Gastrocnemius medialis (tissue), 4 donors: ENCODE results near the gene AGAP1.

Experiments used
- CTCF ChIP-seq, 5 experiments: fragments of 450-650 bp in 3 of 5; fragments of 200-600 bp in 2 of 5; sonication (generic) in 2 of 5; IDR thresholded peaks in 4 of 5; conservative IDR thresholded peaks in 1 of 5; 1 replicate in 4 of 5; 2 replicates in 1 of 5; pipeline ENCODE4 v1.5.1; 2016 to 2019; ENCODE audit warnings: antibody characterized with exemption in 5 of 5, mild to moderate bottlenecking in 3 of 5, moderate library complexity in 3 of 5
- POLR2A ChIP-seq, 2 donors: fragments of 450-650 bp; IDR thresholded peaks; one replicate each; pipeline ENCODE4 v1.6.1; 2017; ENCODE audit warnings: antibody characterized with exemption in 2 of 2, mild to moderate bottlenecking in 2 of 2, moderate library complexity in 2 of 2

GRCh38 chr2:236170590-236171165 lies 676.8 kb downstream of the AGAP1 start:
- TF ChIP-seq CTCF (IDR thresholded peaks at IDR 0.05 in 4 of 5, conservative IDR thresholded peaks at IDR 0.05 in 1 of 5) (no peak), POLR2A (IDR thresholded peaks at IDR 0.05) (no peak)
